Measurements from ENCODE around the gene ANKRD33.

The ANKRD33 gene

GRCh38 chr12:51941011-51941581 is 53.2 kb downstream of the ANKRD33 start:
- peaks cover 28% of the 10 kb centered on the region for H3K27me3 Mint-ChIP-seq

More at GRCh38 chr12:51941011-51941581, 53.2 kb downstream of the ANKRD33 start:
- Mint-ChIP-seq H3K27ac (no peak overlapping the region), H3K4me3 (no peak overlapping the region), H3K4me1 (peaks cover 2% of the 10 kb centered on the region), H3K36me3 (peaks cover 9% of the 10 kb centered on the region), H3K9me3 (peaks cover 11% of the 10 kb centered on the region)
- DNase-seq (ENCODE audit: low spot score in 2 of 2) (no peak), ATAC-seq (ENCODE audit: low read depth) (no peak)

All from memory B cell (primary cell).